Astrocyte (in vitro differentiated cells and primary cell): ENCODE data around the gene HMGCLL1. TPM values are rescaled to one million over a fixed set of nuclear protein-coding genes. Genes with fewer than 3 reads are reported as not detected.

Experiments
- DNase-seq: peaks from one replicate; pipeline ENCODE4 v3.0.0-alpha.2; 2010; ENCODE audit warnings: low read depth
- FAIRE-seq: peaks from 2 replicates; lab custom pipeline; 2011; peaks lifted over from hg19 to GRCh38; lab: Jason Lieb, UNC
- H2AFZ ChIP-seq: 2 replicates; pipeline ENCODE4 v1.6.0; 2012; ENCODE audit warnings: low read depth, low read length, inconsistent platforms
- H3K27ac ChIP-seq: 2 replicates; pipeline ENCODE4 v1.5.1; 2011; ENCODE audit warnings: low read depth, low read length, inconsistent platforms
- H3K27me3 ChIP-seq: 2 replicates; pipeline ENCODE4 v1.6.0; 2011; ENCODE audit warnings: low read length, inconsistent platforms; ENCODE audit not compliant: insufficient read depth
- H3K36me3 ChIP-seq: 2 replicates; pipeline ENCODE4 v1.5.1; 2011; ENCODE audit warnings: low read length, inconsistent platforms; ENCODE audit not compliant: insufficient read depth
- H3K4me1 ChIP-seq: 2 replicates; pipeline ENCODE4 v1.5.1; 2011; ENCODE audit warnings: low read length, inconsistent platforms; ENCODE audit not compliant: insufficient read depth
- H3K4me2 ChIP-seq: 2 replicates; pipeline ENCODE4 v1.6.0; 2012; ENCODE audit warnings: low read length, inconsistent platforms
- H3K4me3 ChIP-seq: 2 replicates; pipeline ENCODE4 v1.5.1; 2011; ENCODE audit warnings: low read depth, mild to moderate bottlenecking, low read length, inconsistent platforms; ENCODE audit not compliant: insufficient read depth
- H3K79me2 ChIP-seq: 2 replicates; pipeline ENCODE4 v1.6.0; 2012; ENCODE audit warnings: mild to moderate bottlenecking, low read length, inconsistent platforms; ENCODE audit not compliant: insufficient read depth
- H3K9ac ChIP-seq: 2 replicates; pipeline ENCODE4 v1.6.0; 2012; ENCODE audit warnings: mild to moderate bottlenecking, low read length, inconsistent platforms
- H3K9me3 ChIP-seq: 2 replicates; pipeline ENCODE4 v1.5.1; 2012; ENCODE audit warnings: low read depth, mild to moderate bottlenecking, low read length, inconsistent platforms; ENCODE audit not compliant: insufficient read depth
- H4K20me1 ChIP-seq: 2 replicates; pipeline ENCODE4 v1.6.0; 2012; ENCODE audit warnings: low read length, inconsistent platforms; ENCODE audit not compliant: insufficient read depth
- H3K27ac Mint-ChIP-seq: one replicate; pipeline ENCODE4 v1.8.0; 2021; ENCODE audit warnings: mild to moderate bottlenecking, mixed read lengths; ENCODE audit not compliant: unreplicated experiment
- H3K27me3 Mint-ChIP-seq: one replicate; pipeline ENCODE4 v1.8.0; 2021; ENCODE audit warnings: low read depth, mixed read lengths; ENCODE audit not compliant: unreplicated experiment
- H3K36me3 Mint-ChIP-seq: one replicate; pipeline ENCODE4 v1.8.0; 2021; ENCODE audit warnings: low read depth, mixed read lengths; ENCODE audit not compliant: unreplicated experiment
- H3K4me1 Mint-ChIP-seq: one replicate; pipeline ENCODE4 v1.8.0; 2021; ENCODE audit warnings: low read depth, mixed read lengths; ENCODE audit not compliant: unreplicated experiment
- H3K4me3 Mint-ChIP-seq: one replicate; pipeline ENCODE4 v1.8.0; 2021; ENCODE audit warnings: mild to moderate bottlenecking, moderate library complexity, mixed read lengths; ENCODE audit not compliant: unreplicated experiment
- H3K9me3 Mint-ChIP-seq: one replicate; pipeline ENCODE4 v1.8.0; 2021; ENCODE audit warnings: mild to moderate bottlenecking, mixed read lengths; ENCODE audit not compliant: unreplicated experiment
- EZH2 ChIP-seq: IDR thresholded peaks from 2 replicates; pipeline ENCODE4 v1.6.1; 2012; ENCODE audit warnings: mild to moderate bottlenecking, low read length, inconsistent platforms; ENCODE audit not compliant: insufficient read depth
- total RNA-seq: library from RNA; stranded (reverse); gene quantifications from 2 replicates; pipeline ENCODE4 v1.2.1, GENCODE V29; 2021
- TF ChIP-seq, protein P1 (sequence below): IDR thresholded peaks from 2 replicates; pipeline ENCODE4 v1.5.1; 2011; ENCODE audit warnings: low read depth, mild to moderate bottlenecking, inconsistent platforms, low read length, moderate library complexity; ENCODE audit not compliant: insufficient read depth

HMGCLL1 gene
- total RNA-seq, 1 donor from 2014 or later, result 0.30 TPM

DNA sequence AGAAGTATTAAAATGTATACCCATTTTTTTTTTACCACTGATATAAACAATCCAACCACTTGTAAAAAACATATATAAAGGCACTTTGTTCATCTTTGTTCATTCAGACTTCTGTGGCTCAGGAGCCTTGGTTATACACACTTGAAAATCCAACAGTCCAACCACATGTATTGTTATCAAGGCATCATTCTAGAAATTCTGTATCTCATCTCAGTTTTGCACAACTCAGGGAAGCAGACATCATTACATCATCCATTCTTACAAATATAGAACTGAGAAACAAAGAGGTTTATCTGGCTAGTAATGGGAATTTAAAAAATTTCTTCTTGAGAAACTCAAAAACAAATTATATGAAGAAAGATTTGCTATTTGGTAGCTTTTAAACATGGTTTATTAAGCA is 88.1 kb downstream of the HMGCLL1 start:
- DNase-seq (no peak), FAIRE-seq (no peak)
- Mint-ChIP-seq H3K27ac (no peak overlapping the region), H3K9me3 (no peaks in the 10 kb centered on the region), H3K36me3 (no peaks in the 10 kb centered on the region), H3K4me3 (no peak overlapping the region), H3K27me3 (no peaks in the 10 kb centered on the region), H3K4me1 (no peaks in the 10 kb centered on the region)
- Histone ChIP-seq H3K79me2 (no peaks in the 10 kb centered on the region), H3K4me2 (no peak overlapping the region), H3K9ac (no peak overlapping the region), H3K27ac (no peak overlapping the region), H4K20me1 (no peaks in the 10 kb centered on the region), H3K27me3 (no peaks in the 10 kb centered on the region), H3K36me3 (no peaks in the 10 kb centered on the region), H3K4me1 (no peaks in the 10 kb centered on the region), H2AFZ (no peak overlapping the region), H3K4me3 (no peak overlapping the region), H3K9me3 (no peaks in the 10 kb centered on the region)
- TF ChIP-seq, protein P1, sequence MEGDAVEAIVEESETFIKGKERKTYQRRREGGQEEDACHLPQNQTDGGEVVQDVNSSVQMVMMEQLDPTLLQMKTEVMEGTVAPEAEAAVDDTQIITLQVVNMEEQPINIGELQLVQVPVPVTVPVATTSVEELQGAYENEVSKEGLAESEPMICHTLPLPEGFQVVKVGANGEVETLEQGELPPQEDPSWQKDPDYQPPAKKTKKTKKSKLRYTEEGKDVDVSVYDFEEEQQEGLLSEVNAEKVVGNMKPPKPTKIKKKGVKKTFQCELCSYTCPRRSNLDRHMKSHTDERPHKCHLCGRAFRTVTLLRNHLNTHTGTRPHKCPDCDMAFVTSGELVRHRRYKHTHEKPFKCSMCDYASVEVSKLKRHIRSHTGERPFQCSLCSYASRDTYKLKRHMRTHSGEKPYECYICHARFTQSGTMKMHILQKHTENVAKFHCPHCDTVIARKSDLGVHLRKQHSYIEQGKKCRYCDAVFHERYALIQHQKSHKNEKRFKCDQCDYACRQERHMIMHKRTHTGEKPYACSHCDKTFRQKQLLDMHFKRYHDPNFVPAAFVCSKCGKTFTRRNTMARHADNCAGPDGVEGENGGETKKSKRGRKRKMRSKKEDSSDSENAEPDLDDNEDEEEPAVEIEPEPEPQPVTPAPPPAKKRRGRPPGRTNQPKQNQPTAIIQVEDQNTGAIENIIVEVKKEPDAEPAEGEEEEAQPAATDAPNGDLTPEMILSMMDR, result no peak
- TF ChIP-seq EZH2, result no peak

DNA sequence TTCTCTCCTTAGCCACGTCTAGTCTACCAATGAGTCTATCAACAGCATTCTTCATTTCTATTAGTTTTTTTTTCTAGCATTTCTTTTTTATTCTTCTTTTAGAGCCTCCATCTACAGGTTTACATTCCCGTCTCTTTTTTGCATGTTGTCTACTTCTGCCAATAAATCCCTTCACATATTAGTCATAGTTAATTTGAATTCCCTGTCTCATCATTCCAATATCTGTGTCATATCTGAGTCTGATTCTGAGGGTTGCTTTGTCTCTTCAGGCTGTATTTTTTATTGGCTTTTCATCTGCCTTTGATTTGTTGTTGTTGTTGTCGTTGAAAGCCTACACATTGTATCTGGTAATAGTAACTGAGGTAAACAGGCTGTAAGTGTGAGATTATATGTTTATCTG is 104.6 kb downstream of the HMGCLL1 start:
- Histone ChIP-seq H4K20me1 (no peaks in the 10 kb centered on the region), H2AFZ (no peak overlapping the region), H3K4me3 (no peak overlapping the region), H3K36me3 (no peaks in the 10 kb centered on the region), H3K4me2 (no peak overlapping the region), H3K4me1 (no peaks in the 10 kb centered on the region), H3K27me3 (no peaks in the 10 kb centered on the region), H3K9ac (no peak overlapping the region), H3K9me3 (no peaks in the 10 kb centered on the region), H3K79me2 (no peaks in the 10 kb centered on the region), H3K27ac (no peak overlapping the region)
- H3K4me1 Mint-ChIP-seq, result peaks cover 4% of the 10 kb centered on the region
- H3K27ac Mint-ChIP-seq, result no peak overlapping the region
- TF ChIP-seq, protein P1, result no peak
- TF ChIP-seq EZH2, result no peak
- no peaks in the 10 kb centered on the region for H3K36me3 Mint-ChIP-seq
- no peak overlapping the region for H3K4me3 Mint-ChIP-seq
- H3K27me3 Mint-ChIP-seq, result no peaks in the 10 kb centered on the region
- no peak for DNase-seq
- no peak for FAIRE-seq
- H3K9me3 Mint-ChIP-seq, result no peaks in the 10 kb centered on the region

DNA sequence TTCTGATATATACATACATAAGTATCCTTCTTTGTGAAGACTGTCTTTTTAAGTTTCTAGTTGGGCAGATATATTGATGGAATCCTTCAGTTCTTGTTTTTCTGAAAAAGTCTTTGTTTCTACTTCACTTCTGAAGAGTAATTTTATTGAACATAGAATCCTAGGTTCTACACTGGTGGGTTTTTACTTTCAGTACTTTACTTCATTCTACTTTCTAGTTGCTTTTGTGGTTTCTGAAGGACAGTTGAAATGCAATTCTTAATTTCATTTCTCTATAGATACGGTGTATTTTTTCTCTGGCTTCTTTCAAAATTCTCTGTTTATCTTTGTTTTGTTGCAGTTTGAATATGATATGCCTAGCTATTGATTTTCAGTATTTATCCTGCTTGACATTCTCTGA is 105.3 kb downstream of the HMGCLL1 start:
- Histone ChIP-seq H3K4me2 (no peak overlapping the region), H3K9me3 (no peaks in the 10 kb centered on the region), H3K4me3 (no peak overlapping the region), H3K36me3 (no peaks in the 10 kb centered on the region), H2AFZ (no peak overlapping the region), H3K27me3 (no peaks in the 10 kb centered on the region), H3K4me1 (no peaks in the 10 kb centered on the region), H4K20me1 (no peaks in the 10 kb centered on the region), H3K9ac (no peak overlapping the region), H3K79me2 (no peaks in the 10 kb centered on the region), H3K27ac (no peak overlapping the region)
- TF ChIP-seq EZH2, result no peak
- TF ChIP-seq, protein P1, result no peak
- Mint-ChIP-seq H3K4me3 (no peak overlapping the region), H3K4me1 (peaks cover 4% of the 10 kb centered on the region), H3K9me3 (no peaks in the 10 kb centered on the region), H3K27me3 (no peaks in the 10 kb centered on the region), H3K36me3 (no peaks in the 10 kb centered on the region), H3K27ac (no peak overlapping the region)
- FAIRE-seq, result no peak
- no peak for DNase-seq
